Liver (tissue), 9 donors: ENCODE data around the gene TBC1D14. TPM values are rescaled to one million over a fixed set of nuclear protein-coding genes. Genes with fewer than 3 reads are reported as not detected.
A peak's percentile ranks its signal among the peaks of the same experiment; 100 is the strongest.

Experiments used
- DNase-seq: peaks from one replicate; pipeline ENCODE4 v3.0.0-alpha.2; 2017; ENCODE audit warnings: low spot score
- H3K27ac ChIP-seq, 2 donors: one replicate each; pipeline ENCODE4 v1.7.0; 2013; ENCODE audit warnings: inconsistent platforms in 2 of 2, low read length in 2 of 2, control low read depth in 1 of 2, low read depth in 1 of 2, mild to moderate bottlenecking in 1 of 2
- H3K27me3 ChIP-seq, 4 donors: one replicate each; pipeline versions ENCODE4 v1.6.1 to v1.7.0; 2013; ENCODE audit warnings: low read length in 3 of 4, inconsistent platforms in 1 of 4, mild to moderate bottlenecking in 1 of 4, moderate library complexity in 1 of 4; ENCODE audit not compliant: control insufficient read depth in 4 of 4, insufficient read depth in 4 of 4
- H3K36me3 ChIP-seq, 4 donors: one replicate each; pipeline versions ENCODE4 v1.6.1 to v1.7.0; 2013; ENCODE audit warnings: low read length in 3 of 4, mild to moderate bottlenecking in 3 of 4, low read depth in 1 of 4, moderate library complexity in 1 of 4; ENCODE audit not compliant: control insufficient read depth in 4 of 4, insufficient read depth in 3 of 4
- H3K4me1 ChIP-seq, 4 donors: one replicate each; pipeline versions ENCODE4 v1.6.1 to v1.7.0; 2013; ENCODE audit warnings: low read length in 3 of 4, mild to moderate bottlenecking in 3 of 4, moderate library complexity in 1 of 4; ENCODE audit not compliant: control insufficient read depth in 4 of 4, insufficient read depth in 4 of 4
- H3K4me3 ChIP-seq, 3 donors: one replicate each; pipeline versions ENCODE4 v1.6.1 to v1.7.0; 2013; ENCODE audit warnings: low read length in 3 of 3, control low read depth in 1 of 3, low read depth in 1 of 3, mild to moderate bottlenecking in 1 of 3
- H3K9ac ChIP-seq, 2 donors: one replicate each; pipeline ENCODE4 v1.7.0; 2013; ENCODE audit warnings: low read length in 2 of 2, mild to moderate bottlenecking in 2 of 2, moderate library complexity in 2 of 2, control low read depth in 1 of 2, low read depth in 1 of 2
- H3K9me3 ChIP-seq, 4 donors: one replicate each; pipeline versions ENCODE4 v1.6.1 to v1.7.0; 2013; ENCODE audit warnings: low read length in 3 of 4; ENCODE audit not compliant: control insufficient read depth in 4 of 4
- ATF3 ChIP-seq: IDR thresholded peaks from 2 replicates; pipeline ENCODE4 v1.6.1; 2016; ENCODE audit warnings: antibody characterized with exemption
- CTCF ChIP-seq: fragments of 150-350 bp; IDR thresholded peaks from 2 replicates; pipeline ENCODE4 v1.5.1; 2017; ENCODE audit warnings: improper control_type of control experiment, low read depth, low read length; ENCODE audit not compliant: missing input control
- EGR1 ChIP-seq, 2 donors: IDR thresholded peaks; 2 replicates each; pipeline ENCODE4 v1.6.1; 2016 to 2018; ENCODE audit warnings: antibody characterized with exemption in 2 of 2, low read depth in 2 of 2
- FOXA1 ChIP-seq: IDR thresholded peaks from 2 replicates; pipeline ENCODE4 v1.6.1; 2016; ENCODE audit warnings: antibody characterized with exemption
- FOXA2 ChIP-seq: IDR thresholded peaks from 2 replicates; pipeline ENCODE4 v1.6.1; 2016; ENCODE audit warnings: antibody characterized with exemption
- GABPA ChIP-seq, 2 donors: IDR thresholded peaks in 1 of 2; conservative IDR thresholded peaks in 1 of 2; 2 replicates each; pipeline ENCODE4 v1.6.1; 2016; ENCODE audit warnings: antibody characterized with exemption in 2 of 2, mild to moderate bottlenecking in 1 of 2, moderate library complexity in 1 of 2
- HNF4A ChIP-seq, 2 donors: conservative IDR thresholded peaks; 2 replicates each; pipeline ENCODE4 v1.6.1; 2016; ENCODE audit warnings: antibody characterized with exemption in 2 of 2, mild to moderate bottlenecking in 2 of 2
- HNF4G ChIP-seq: IDR thresholded peaks from 2 replicates; pipeline ENCODE4 v1.6.1; 2016; ENCODE audit warnings: antibody characterized with exemption
- JUND ChIP-seq, 2 donors: IDR thresholded peaks; 2 replicates each; pipeline ENCODE4 v1.6.1; 2016; ENCODE audit warnings: antibody characterized with exemption in 2 of 2
- RAD21 ChIP-seq, 2 donors: IDR thresholded peaks; 2 replicates each; pipeline ENCODE4 v1.6.1; 2016; ENCODE audit warnings: antibody characterized with exemption in 2 of 2, mild to moderate bottlenecking in 2 of 2
- REST ChIP-seq: IDR thresholded peaks from 2 replicates; pipeline ENCODE4 v1.6.1; 2016; ENCODE audit warnings: antibody characterized with exemption, mild to moderate bottlenecking
- RXRA ChIP-seq, 2 donors: IDR thresholded peaks; 2 replicates each; pipeline ENCODE4 v1.6.1; 2017 to 2018; ENCODE audit warnings: antibody characterized with exemption in 2 of 2, mild to moderate bottlenecking in 1 of 2
- SP1 ChIP-seq: IDR thresholded peaks from 2 replicates; pipeline ENCODE4 v1.6.1; 2018; ENCODE audit warnings: antibody characterized with exemption, mild to moderate bottlenecking
- TAF1 ChIP-seq: conservative IDR thresholded peaks from 2 replicates; pipeline ENCODE4 v1.6.1; 2016; ENCODE audit warnings: antibody characterized with exemption, mild to moderate bottlenecking
- WGBS: extraction: QIAGEN DNeasy Blood & Tissue Kit; methylation state at CpG from one replicate; pipeline ENCODE4 v1.1.7; 2013; 5-methylcytosine and 5-hydroxymethylcytosine counted together
- polyA plus RNA-seq, 2 donors: library from polyadenylated mRNA; stranded (reverse) in 1 of 2; unstranded in 1 of 2; fragments of 200-250 nt in 1 of 2; fragments of >200 nt in 1 of 2; fragmentation: Nextera tagmentation in 1 of 2; extraction: Ambion mirVana in 1 of 2; gene quantifications; one replicate each; pipeline versions ENCODE4 v1.2.1 to v1.2.3, GENCODE V29; 2013 to 2015
- total RNA-seq, 2 donors: library from RNA; depleted of rRNA; stranded (reverse); fragments of >200 nt; gene quantifications; one replicate each; pipeline ENCODE4 v1.2.3, GENCODE V29; 2014
- TF ChIP-seq, protein P1 (sequence below): IDR thresholded peaks from 2 replicates; pipeline ENCODE4 v1.6.1; 2016; ENCODE audit warnings: antibody characterized with exemption
- donor health status: healthy.
- donor health status: healthy.
- donor health status: healthy.
- donor health status: healthy.
- donor health status: healthy.

The TBC1D14 gene
- total and polyA plus RNA-seq, 4 donors, result 10.0 to 45.2 (median 22.7) TPM

- peaks cover 22 to 59% (median 47%) of the 10 kb centered on the region in 4 donors for H3K4me1 ChIP-seq
- no peaks in the 10 kb centered on the region for H3K9me3 ChIP-seq
- peak overlapping the region in 1 of 2 donors; percentile 8 for H3K9ac ChIP-seq
- no peaks in the 10 kb centered on the region for H3K27me3 ChIP-seq
- no peak for DNase-seq
- peak overlapping the region; percentile 79 to 91 for H3K27ac ChIP-seq
- H3K4me3 ChIP-seq, result no peak overlapping the region
- TF ChIP-seq FOXA1 (no peak), CTCF (no peak), JUND (IDR thresholded peaks at IDR 0.05) (no peak), TAF1 (no peak), HNF4G (no peak), RAD21 (IDR thresholded peaks at IDR 0.05) (no peak), GABPA (IDR thresholded peaks at IDR 0.05 in 1 of 2, conservative IDR thresholded peaks at IDR 0.05 in 1 of 2) (no peak)
- TF ChIP-seq, protein P1, sequence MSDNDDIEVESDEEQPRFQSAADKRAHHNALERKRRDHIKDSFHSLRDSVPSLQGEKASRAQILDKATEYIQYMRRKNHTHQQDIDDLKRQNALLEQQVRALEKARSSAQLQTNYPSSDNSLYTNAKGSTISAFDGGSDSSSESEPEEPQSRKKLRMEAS, result no peak
- H3K36me3 ChIP-seq, result peaks cover 0 to 1% (median under 1%) of the 10 kb centered on the region in 4 donors
- 31% methylated on average over 7 of the region's 7 CpGs for WGBS
Observed at GRCh38 chr4:6918338-6918737, 8.7 kb downstream of the TBC1D14 start.

DNA sequence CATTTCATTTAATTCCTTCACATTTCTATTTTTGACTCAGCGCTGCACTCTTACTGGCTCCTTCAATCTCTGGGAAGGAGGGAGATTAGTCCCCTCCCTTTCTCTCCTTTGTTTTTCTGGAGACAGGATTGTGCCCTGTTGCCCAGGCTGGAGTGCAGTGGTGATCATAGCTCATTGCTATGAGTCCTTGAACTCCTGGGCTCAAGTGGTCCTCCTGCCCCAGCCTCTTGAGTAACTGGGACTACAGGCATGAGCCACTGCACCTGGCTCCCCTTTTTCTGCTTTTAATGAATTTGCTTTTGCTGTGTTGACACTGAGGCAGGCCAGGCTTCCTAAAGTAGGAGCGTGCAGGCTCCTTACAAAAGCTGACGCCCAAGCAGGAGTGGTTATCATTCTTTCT lies 10.5 kb downstream of the TBC1D14 start:
- H3K27me3 ChIP-seq, result no peaks in the 10 kb centered on the region
- no peak overlapping the region for H3K9ac ChIP-seq
- H3K27ac ChIP-seq, result peak overlapping the region; percentile 15 to 34
- no peak overlapping the region for H3K4me3 ChIP-seq
- no peaks in the 10 kb centered on the region for H3K9me3 ChIP-seq
- WGBS, result 64% methylated on average over 3 of the region's 3 CpGs
- no peak for DNase-seq
- peaks cover 2 to 10% (median 4%) of the 10 kb centered on the region in 4 donors for H3K36me3 ChIP-seq
- TF ChIP-seq FOXA2, result no peak
- no peak for TF ChIP-seq RXRA (IDR thresholded peaks at IDR 0.05)
- TF ChIP-seq EGR1 (IDR thresholded peaks at IDR 0.05; ENCODE audit: low read depth in 2 of 2), result no peak
- TF ChIP-seq SP1, result no peak
- no peak for TF ChIP-seq REST
- no peak for TF ChIP-seq FOXA1
- H3K4me1 ChIP-seq, result peaks cover 25 to 71% (median 60%) of the 10 kb centered on the region in 4 donors

- no peaks in the 10 kb centered on the region for H3K9me3 ChIP-seq
- WGBS, result 98% methylated on average over 32 of the region's 32 CpGs
- no peak overlapping the region for H3K9ac ChIP-seq
- H3K4me1 ChIP-seq, result peaks cover 25 to 74% (median 60%) of the 10 kb centered on the region in 4 donors
- H3K27ac ChIP-seq, result peak overlapping the region; percentile 23 to 44
- no peak overlapping the region for H3K4me3 ChIP-seq
- H3K36me3 ChIP-seq, result peaks cover 2 to 10% (median 4%) of the 10 kb centered on the region in 4 donors
- H3K27me3 ChIP-seq, result no peaks in the 10 kb centered on the region
- no peak for TF ChIP-seq ATF3
- TF ChIP-seq FOXA1, result no peak
- no peak for TF ChIP-seq HNF4G
- no peak for TF ChIP-seq FOXA2
- no peak for TF ChIP-seq RAD21 (IDR thresholded peaks at IDR 0.05)
- no peak for TF ChIP-seq JUND (IDR thresholded peaks at IDR 0.05)
- TF ChIP-seq, protein P1, result no peak
- no peak for TF ChIP-seq HNF4A (conservative IDR thresholded peaks at IDR 0.05)
- no peak for TF ChIP-seq CTCF
- TF ChIP-seq SP1, result no peak
- DNase-seq, result no peak
Observed at GRCh38 chr4:6923507-6923906, 13.9 kb downstream of the TBC1D14 start.
